ENCODE data around the gene NUDCD3.

Gene NUDCD3

DNA sequence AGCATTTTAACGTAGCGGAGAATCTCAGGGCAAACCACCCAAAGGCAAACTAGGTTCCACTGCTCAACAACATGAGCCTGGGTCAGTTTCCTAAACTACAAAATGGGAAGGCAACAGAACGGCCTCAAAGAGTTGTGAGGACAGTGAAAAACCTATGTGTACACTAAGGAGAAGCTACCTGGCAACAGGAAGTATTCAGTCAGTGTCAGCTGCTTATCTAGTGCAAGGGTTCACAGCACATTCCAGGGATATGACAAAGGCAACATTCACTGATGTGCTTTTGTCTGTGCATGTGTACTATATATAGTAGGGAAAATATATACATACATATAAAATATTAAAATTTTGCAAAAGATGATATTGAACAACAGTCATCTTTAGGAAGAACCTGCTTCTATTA lies 17.2 kb downstream of the NUDCD3 start:
- Histone ChIP-seq H3K4me1 (peaks cover 17% of the 10 kb centered on the region), H3K36me3 (ENCODE audit: control insufficient read depth, insufficient read depth, low read length) (no peaks in the 10 kb centered on the region), H3K27me3 (ENCODE audit: control insufficient read depth, insufficient read depth, low read length) (no peaks in the 10 kb centered on the region), H3K9me3 (ENCODE audit: control insufficient read depth, low read length) (no peaks in the 10 kb centered on the region), H3K9ac (no peak overlapping the region), H2AFZ (no peak overlapping the region), H3K79me2 (peaks cover 61% of the 10 kb centered on the region), H3K4me2 (ENCODE audit: low read length) (no peak overlapping the region), H3K4me3 (ENCODE audit: low read depth, low read length) (no peak overlapping the region), H3K27ac (no peak overlapping the region)
- TF ChIP-seq, protein P1, sequence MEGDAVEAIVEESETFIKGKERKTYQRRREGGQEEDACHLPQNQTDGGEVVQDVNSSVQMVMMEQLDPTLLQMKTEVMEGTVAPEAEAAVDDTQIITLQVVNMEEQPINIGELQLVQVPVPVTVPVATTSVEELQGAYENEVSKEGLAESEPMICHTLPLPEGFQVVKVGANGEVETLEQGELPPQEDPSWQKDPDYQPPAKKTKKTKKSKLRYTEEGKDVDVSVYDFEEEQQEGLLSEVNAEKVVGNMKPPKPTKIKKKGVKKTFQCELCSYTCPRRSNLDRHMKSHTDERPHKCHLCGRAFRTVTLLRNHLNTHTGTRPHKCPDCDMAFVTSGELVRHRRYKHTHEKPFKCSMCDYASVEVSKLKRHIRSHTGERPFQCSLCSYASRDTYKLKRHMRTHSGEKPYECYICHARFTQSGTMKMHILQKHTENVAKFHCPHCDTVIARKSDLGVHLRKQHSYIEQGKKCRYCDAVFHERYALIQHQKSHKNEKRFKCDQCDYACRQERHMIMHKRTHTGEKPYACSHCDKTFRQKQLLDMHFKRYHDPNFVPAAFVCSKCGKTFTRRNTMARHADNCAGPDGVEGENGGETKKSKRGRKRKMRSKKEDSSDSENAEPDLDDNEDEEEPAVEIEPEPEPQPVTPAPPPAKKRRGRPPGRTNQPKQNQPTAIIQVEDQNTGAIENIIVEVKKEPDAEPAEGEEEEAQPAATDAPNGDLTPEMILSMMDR (IDR thresholded peaks at IDR 0.05): no peak

DNA sequence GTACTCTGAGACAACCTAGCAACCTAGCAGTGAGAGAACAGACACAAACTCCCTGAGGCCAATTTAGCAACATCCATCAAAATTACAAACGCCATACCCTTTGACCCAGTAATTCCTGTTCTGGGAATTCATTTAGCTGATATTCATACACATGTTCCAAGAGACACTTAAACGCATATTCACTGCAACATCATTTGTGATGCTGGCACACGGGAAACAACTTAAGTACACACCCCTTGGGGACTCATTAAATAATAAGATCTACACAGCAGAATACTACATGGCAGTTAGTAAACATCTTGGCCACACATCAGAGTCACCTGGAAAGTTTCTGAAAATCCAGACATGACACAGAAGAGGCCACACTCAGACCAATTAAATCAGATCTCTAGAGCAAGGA lies 17.6 kb downstream of the NUDCD3 start:
- Histone ChIP-seq H3K4me1 (peaks cover 17% of the 10 kb centered on the region), H3K9ac (no peak overlapping the region), H3K27me3 (ENCODE audit: control insufficient read depth, insufficient read depth, low read length) (no peaks in the 10 kb centered on the region), H3K9me3 (ENCODE audit: control insufficient read depth, low read length) (no peaks in the 10 kb centered on the region), H3K4me2 (ENCODE audit: low read length) (no peak overlapping the region), H3K27ac (no peak overlapping the region), H3K79me2 (peaks cover 60% of the 10 kb centered on the region), H3K36me3 (ENCODE audit: control insufficient read depth, insufficient read depth, low read length) (no peaks in the 10 kb centered on the region), H2AFZ (no peak overlapping the region), H3K4me3 (ENCODE audit: low read depth, low read length) (no peak overlapping the region)
- TF ChIP-seq, protein P1 (IDR thresholded peaks at IDR 0.05): no peak

DNA sequence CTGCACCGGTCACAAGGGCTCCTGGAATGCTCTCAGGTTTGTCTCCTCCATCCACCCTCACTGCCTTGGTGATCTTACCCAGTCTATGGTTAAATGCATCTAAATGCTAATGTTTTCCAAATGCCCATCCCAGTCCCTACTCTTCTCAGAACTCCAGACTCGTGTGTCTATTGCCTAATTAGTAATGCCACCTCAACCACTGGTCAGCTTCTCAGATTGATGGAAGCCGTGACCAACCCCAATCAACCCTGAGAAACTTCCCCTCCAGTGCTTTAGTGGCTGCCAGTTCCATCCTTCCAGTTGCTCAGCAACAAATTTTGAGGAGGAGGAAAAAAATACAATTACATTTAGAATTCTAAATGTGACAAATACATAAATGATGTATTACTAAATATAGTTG lies 18.6 kb downstream of the NUDCD3 start:
- Histone ChIP-seq H3K4me1 (peaks cover 12% of the 10 kb centered on the region), H3K27ac (no peak overlapping the region), H3K36me3 (ENCODE audit: control insufficient read depth, insufficient read depth, low read length) (no peaks in the 10 kb centered on the region), H3K27me3 (ENCODE audit: control insufficient read depth, insufficient read depth, low read length) (no peaks in the 10 kb centered on the region), H3K9ac (no peak overlapping the region), H3K4me2 (ENCODE audit: low read length) (no peak overlapping the region), H3K79me2 (peaks cover 62% of the 10 kb centered on the region), H3K9me3 (ENCODE audit: control insufficient read depth, low read length) (no peaks in the 10 kb centered on the region), H3K4me3 (ENCODE audit: low read depth, low read length) (no peak overlapping the region), H2AFZ (no peak overlapping the region)
- TF ChIP-seq, protein P1 (IDR thresholded peaks at IDR 0.05): no peak

DNA sequence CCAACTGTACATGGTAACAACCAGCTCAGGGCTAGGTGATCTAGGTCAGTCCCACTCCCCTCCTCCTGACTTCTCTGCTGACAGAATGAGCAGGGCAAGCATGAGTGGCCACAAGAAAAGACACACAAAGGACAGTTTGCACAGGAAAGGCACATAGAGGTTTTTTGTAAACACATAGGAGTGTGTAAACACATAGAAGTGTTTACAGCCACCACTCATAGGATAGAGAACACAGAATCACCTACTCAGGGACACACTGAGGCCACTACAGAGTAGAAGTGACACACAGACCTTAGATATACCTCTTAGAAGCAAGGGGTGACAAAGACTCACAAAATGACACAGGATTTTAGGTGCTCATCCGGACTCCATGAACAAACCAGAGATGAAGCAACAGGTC lies 19.0 kb downstream of the NUDCD3 start:
- Histone ChIP-seq H3K27ac (no peak overlapping the region), H3K36me3 (ENCODE audit: control insufficient read depth, insufficient read depth, low read length) (no peaks in the 10 kb centered on the region), H3K4me1 (peaks cover 12% of the 10 kb centered on the region)

More for the DNA sequence above, 19.0 kb downstream of the NUDCD3 start:
- H3K4me3 ChIP-seq (ENCODE audit: low read depth, low read length): no peak overlapping the region
- TF ChIP-seq, protein P1 (IDR thresholded peaks at IDR 0.05): no peak
- no peak overlapping the region for H3K4me2 ChIP-seq (ENCODE audit: low read length)
- H3K9ac ChIP-seq: no peak overlapping the region
- no peaks in the 10 kb centered on the region for H3K27me3 ChIP-seq (ENCODE audit: control insufficient read depth, insufficient read depth, low read length)
- no peak overlapping the region for H2AFZ ChIP-seq
- no peaks in the 10 kb centered on the region for H3K9me3 ChIP-seq (ENCODE audit: control insufficient read depth, low read length)
- H3K79me2 ChIP-seq: peaks cover 62% of the 10 kb centered on the region

Measured in parathyroid adenoma (tissue), 2 donors.